Prostate gland (tissue), 2 donors: ENCODE data around the gene CHST11. TPM values are rescaled to one million over a fixed set of nuclear protein-coding genes. Genes with fewer than 3 reads are reported as not detected.

Experiments used
- DNase-seq: peaks from one replicate; pipeline ENCODE4 v3.0.0-alpha.2; 2019; ENCODE audit warnings: low spot score
- H3K27ac ChIP-seq, 2 donors: fragments of 200-600 bp; sonication (generic); 2 replicates each; pipeline ENCODE4 v1.5.1; 2017 to 2019
- H3K27me3 ChIP-seq: fragments of 200-600 bp; sonication (generic); replicated peaks from 2 replicates; pipeline ENCODE4 v1.5.1; 2019; ENCODE audit not compliant: insufficient read depth
- H3K36me3 ChIP-seq, 2 donors: fragments of 200-600 bp; sonication (generic); 1 replicate in 1 of 2; 2 replicates in 1 of 2; pipeline versions ENCODE4 v1.5.1 to v1.8.1; 2017 to 2019
- H3K4me1 ChIP-seq: fragments of 200-600 bp; sonication (generic); replicated peaks from 2 replicates; pipeline ENCODE4 v1.5.1; 2019
- H3K4me3 ChIP-seq, 2 donors: fragments of 200-600 bp; sonication (generic); 2 replicates each; pipeline ENCODE4 v1.5.1; 2017 to 2019
- H3K9me3 ChIP-seq: fragments of 200-600 bp; sonication (generic); 2 replicates; pipeline ENCODE4 v1.5.1; 2017
- CTCF ChIP-seq, 4 experiments: fragments of 200-600 bp in 2 of 4; fragments of 450-650 bp in 2 of 4; sonication (generic) in 2 of 4; IDR thresholded peaks; 1 replicate in 3 of 4; 2 replicates in 1 of 4; pipeline ENCODE4 v1.5.1; 2016 to 2019; ENCODE audit warnings: antibody characterized with exemption in 4 of 4, mild to moderate bottlenecking in 2 of 4, moderate library complexity in 2 of 4
- POLR2A ChIP-seq: fragments of 450-650 bp; IDR thresholded peaks from one replicate; pipeline ENCODE4 v1.6.1; 2016; ENCODE audit warnings: antibody characterized with exemption, mild to moderate bottlenecking
- POLR2AphosphoS5 ChIP-seq: sonication (generic); formaldehyde crosslinking; IDR thresholded peaks from one replicate; pipeline ENCODE4 v1.6.1; 2017; ENCODE audit warnings: antibody characterized with exemption
- WGBS: methylation state at CpG from one replicate; pipeline ENCODE4 v1.1.5; 2018; 5-methylcytosine and 5-hydroxymethylcytosine counted together
- intact Hi-C: fragments of 100-400 bp; cut with DNase I; formaldehyde crosslinking; loops from one replicate; pipeline ENCODE4 v1.14.2; 2022
- total RNA-seq, 2 donors: library from RNA; depleted of rRNA; stranded (reverse); fragments of >200 nt; gene quantifications; one replicate each; pipeline ENCODE4 v1.1.0, GENCODE V29; 2016

CHST11 gene
- total RNA-seq, 2 donors from 2014 or later, result 10.4 to 25.4 TPM

- H3K4me1 ChIP-seq, result no peaks in the 10 kb centered on the region
- intact Hi-C loops, result no loop called here
- 42% methylated on average over 6 of the region's 6 CpGs for WGBS
These were observed 312.4 kb downstream of the CHST11 start for GRCh38 chr12:104769144-104769561.

GRCh38 chr12:104772336-104772735 is 315.6 kb downstream of the CHST11 start:
- TF ChIP-seq CTCF (IDR thresholded peaks at IDR 0.05), result no peak
- no peak for TF ChIP-seq POLR2AphosphoS5
- TF ChIP-seq POLR2A, result no peak
- DNase-seq, result no peak
- Histone ChIP-seq H3K4me1 (no peaks in the 10 kb centered on the region), H3K4me3 (no peak overlapping the region), H3K36me3 (no peaks in the 10 kb centered on the region), H3K9me3 (no peaks in the 10 kb centered on the region), H3K27me3 (no peaks in the 10 kb centered on the region), H3K27ac (no peak overlapping the region)
- WGBS, result 96% methylated on average over 1 of the region's 1 CpG
- intact Hi-C loops, result no loop called here

More at GRCh38 chr12:104769144-104769561, 312.4 kb downstream of the CHST11 start:
- Histone ChIP-seq H3K9me3 (no peaks in the 10 kb centered on the region), H3K27ac (no peak overlapping the region), H3K36me3 (no peaks in the 10 kb centered on the region), H3K4me3 (no peak overlapping the region), H3K27me3 (no peaks in the 10 kb centered on the region)
- DNase-seq, result no peak
- TF ChIP-seq CTCF (IDR thresholded peaks at IDR 0.05) (no peak), POLR2AphosphoS5 (no peak), POLR2A (no peak)

GRCh38 chr12:104775731-104776231 is 319.0 kb downstream of the CHST11 start:
- Histone ChIP-seq H3K9me3 (no peaks in the 10 kb centered on the region), H3K4me3 (no peak overlapping the region), H3K4me1 (no peaks in the 10 kb centered on the region), H3K36me3 (no peaks in the 10 kb centered on the region), H3K27me3 (no peaks in the 10 kb centered on the region), H3K27ac (no peak overlapping the region)
- WGBS, result 74% methylated on average over 2 of the region's 2 CpGs
- TF ChIP-seq POLR2A (no peak), POLR2AphosphoS5 (no peak), CTCF (IDR thresholded peaks at IDR 0.05) (no peak)
- intact Hi-C loops, result no loop called here
- no peak for DNase-seq

- H3K9me3 ChIP-seq, result no peaks in the 10 kb centered on the region
- 23% methylated on average over 2 of the region's 2 CpGs for WGBS
- intact Hi-C loops, result no loop called here
- H3K4me1 ChIP-seq, result no peaks in the 10 kb centered on the region
- no peak overlapping the region for H3K27ac ChIP-seq
- H3K4me3 ChIP-seq, result no peak overlapping the region
- no peak for DNase-seq
- TF ChIP-seq POLR2AphosphoS5 (no peak), POLR2A (no peak), CTCF (IDR thresholded peaks at IDR 0.05) (no peak)
- no peaks in the 10 kb centered on the region for H3K36me3 ChIP-seq
- no peaks in the 10 kb centered on the region for H3K27me3 ChIP-seq
These were observed 322.4 kb downstream of the CHST11 start for GRCh38 chr12:104779134-104779533.

- TF ChIP-seq CTCF (IDR thresholded peaks at IDR 0.05), result no peak
- TF ChIP-seq POLR2AphosphoS5, result no peak
- no peak for TF ChIP-seq POLR2A
- Histone ChIP-seq H3K36me3 (no peaks in the 10 kb centered on the region), H3K4me3 (no peak overlapping the region), H3K27ac (no peak overlapping the region), H3K4me1 (no peaks in the 10 kb centered on the region), H3K27me3 (no peaks in the 10 kb centered on the region), H3K9me3 (no peaks in the 10 kb centered on the region)
- no peak for DNase-seq
- 85% methylated on average over 3 of the region's 3 CpGs for WGBS
- intact Hi-C loops, result no loop called here
These were observed 325.5 kb downstream of the CHST11 start for GRCh38 chr12:104782296-104782695.
